GM23338 (cell line): ENCODE data around the gene MS4A8. TPM values are rescaled to one million over a fixed set of nuclear protein-coding genes. Genes with fewer than 3 reads are reported as not detected.

Experiments
- ATAC-seq: fragments of 200-7000 bp; cut with Tn5 transposase; 3 replicates; pipeline ENCODE4 v1.9.1; 2020
- DNase-seq: peaks from one replicate; pipeline ENCODE4 v3.0.0-alpha.2; 2015; ENCODE audit warnings: low spot score
- H2AFZ ChIP-seq: fragments of 200-600 bp; sonication (generic); 2 replicates; pipeline ENCODE4 v1.8.0; 2016; ENCODE audit warnings: antibody characterized with exemption, mild to moderate bottlenecking, moderate library complexity
- H3F3A ChIP-seq: fragments of 200-600 bp; sonication (generic); replicated peaks from 2 replicates; pipeline ENCODE4 v1.8.0; 2017; ENCODE audit warnings: antibody characterized with exemption, mixed run types, low read depth
- H3K27ac ChIP-seq: fragments of 200-600 bp; sonication (generic); 2 replicates; pipeline ENCODE4 v1.6.1; 2016; ENCODE audit warnings: low read depth
- H3K27me3 ChIP-seq: fragments of 200-600 bp; sonication (generic); 2 replicates; pipeline ENCODE4 v1.8.0; 2016; ENCODE audit warnings: mild to moderate bottlenecking, mixed run types, moderate library complexity; ENCODE audit not compliant: insufficient read depth
- H3K36me3 ChIP-seq: fragments of 200-600 bp; sonication (generic); 2 replicates; pipeline ENCODE4 v1.8.0; 2016; ENCODE audit warnings: mild to moderate bottlenecking; ENCODE audit not compliant: insufficient read depth
- H3K4me1 ChIP-seq: fragments of 200-600 bp; sonication (generic); 2 replicates; pipeline ENCODE4 v1.8.0; 2016; ENCODE audit warnings: mild to moderate bottlenecking, moderate library complexity; ENCODE audit not compliant: insufficient read depth
- H3K4me2 ChIP-seq: fragments of 200-600 bp; sonication (generic); 2 replicates; pipeline ENCODE4 v1.7.1; 2017; ENCODE audit warnings: mixed run types
- H3K4me3 ChIP-seq: fragments of 200-600 bp; sonication (generic); 2 replicates; pipeline ENCODE4 v1.6.1; 2016; ENCODE audit warnings: mixed run types
- H3K79me2 ChIP-seq: fragments of 200-600 bp; sonication (generic); replicated peaks from 2 replicates; pipeline ENCODE4 v1.8.0; 2017; ENCODE audit warnings: mild to moderate bottlenecking; ENCODE audit not compliant: insufficient read depth
- H3K9me2 ChIP-seq: fragments of 200-600 bp; sonication (generic); 2 replicates; pipeline ENCODE4 v1.8.0; 2017; ENCODE audit not compliant: insufficient read depth
- H4K20me1 ChIP-seq: fragments of 200-600 bp; sonication (generic); replicated peaks from 2 replicates; pipeline ENCODE4 v1.8.0; 2017; ENCODE audit warnings: mild to moderate bottlenecking; ENCODE audit not compliant: insufficient read depth
- H3K27ac Mint-ChIP-seq: 2 replicates; pipeline ENCODE4 v1.8.0; 2020; ENCODE audit warnings: inconsistent platforms, mild to moderate bottlenecking, moderate library complexity, mixed read lengths
- H3K27me3 Mint-ChIP-seq: 3 replicates; pipeline ENCODE4 v1.8.0; 2022; ENCODE audit warnings: low read depth, mild to moderate bottlenecking, moderate library complexity, mixed read lengths, inconsistent platforms; ENCODE audit not compliant: insufficient read depth, poor library complexity
- H3K36me3 Mint-ChIP-seq: 3 replicates; pipeline ENCODE4 v1.8.0; 2021; ENCODE audit warnings: low read depth, mild to moderate bottlenecking, inconsistent platforms, moderate library complexity, mixed read lengths
- H3K4me1 Mint-ChIP-seq: 3 replicates; pipeline ENCODE4 v1.8.0; 2020; ENCODE audit warnings: mild to moderate bottlenecking, inconsistent platforms, mixed read lengths
- H3K4me3 Mint-ChIP-seq: 3 replicates; pipeline ENCODE4 v1.8.0; 2021; ENCODE audit warnings: moderate library complexity, mild to moderate bottlenecking, inconsistent platforms, mixed read lengths
- H3K9me3 Mint-ChIP-seq: 3 replicates; pipeline ENCODE4 v1.8.0; 2020; ENCODE audit warnings: moderate library complexity, mild to moderate bottlenecking, inconsistent platforms, mixed read lengths
- CREB1 ChIP-seq: fragments of 250-450 bp; sonication (Bioruptor Pico); IDR thresholded peaks from 2 replicates; pipeline ENCODE4 v1.5.0; 2020; ENCODE audit warnings: low read depth, mild to moderate bottlenecking, moderate library complexity
- EZH2 ChIP-seq: fragments of 200-600 bp; sonication (generic); IDR thresholded peaks from one replicate; pipeline ENCODE4 v1.8.0; 2017; ENCODE audit warnings: antibody characterized with exemption, mild to moderate bottlenecking, low read depth; ENCODE audit not compliant: unreplicated experiment
- EZH2phosphoT487 ChIP-seq: fragments of 200-600 bp; sonication (generic); IDR thresholded peaks from one replicate; pipeline ENCODE4 v1.8.1; 2018; ENCODE audit warnings: antibody characterized with exemption; ENCODE audit not compliant: unreplicated experiment
- JUNB ChIP-seq: IDR thresholded peaks from one replicate; pipeline ENCODE4 v1.6.1; 2016; ENCODE audit warnings: antibody characterized with exemption; ENCODE audit not compliant: unreplicated experiment
- NANOG ChIP-seq: IDR thresholded peaks from 2 replicates; pipeline ENCODE4 v1.6.1; 2016; ENCODE audit warnings: antibody characterized with exemption, borderline replicate concordance
- POLR2AphosphoS5 ChIP-seq: IDR thresholded peaks from 2 replicates; pipeline ENCODE4 v1.6.1; 2016; ENCODE audit warnings: antibody characterized with exemption, low read depth
- STAT1 ChIP-seq: IDR thresholded peaks from one replicate; pipeline ENCODE4 v1.6.1; 2016; ENCODE audit warnings: antibody characterized with exemption; ENCODE audit not compliant: unreplicated experiment
- ZNF114 ChIP-seq: fragments of 250-450 bp; sonication (Bioruptor Pico); IDR thresholded peaks from 2 replicates; pipeline ENCODE4 v1.5.0; 2020; ENCODE audit warnings: mild to moderate bottlenecking, moderate library complexity
- ZNF331 ChIP-seq: fragments of 250-450 bp; sonication (Bioruptor Pico); IDR thresholded peaks from 2 replicates; pipeline ENCODE4 v1.5.0; 2020; ENCODE audit warnings: low read depth, mild to moderate bottlenecking, moderate library complexity
- polyA plus RNA-seq: library from polyadenylated mRNA; unstranded; fragments of >200 nt; fragmentation: Nextera tagmentation; extraction: Ambion mirVana; gene quantifications from 2 replicates; pipeline ENCODE4 v1.2.1, GENCODE V29; 2016
- total RNA-seq: library from RNA; depleted of rRNA; stranded (reverse); fragments of >200 nt; shearing (Covaris generic); gene quantifications from 2 replicates; pipeline ENCODE4 v1.2.3, GENCODE V29; 2014
- TF ChIP-seq, protein P1 (sequence below): IDR thresholded peaks from one replicate; pipeline ENCODE4 v1.6.1; 2018; ENCODE audit warnings: antibody characterized with exemption; ENCODE audit not compliant: unreplicated experiment
- TF ChIP-seq, protein P2 (sequence below): IDR thresholded peaks from 2 replicates; pipeline ENCODE4 v1.6.1; 2016; ENCODE audit warnings: antibody characterized with exemption
- TF ChIP-seq, protein P3 (sequence below), 2 experiments: fragments of 200-600 bp in 1 of 2; sonication (generic) in 1 of 2; conservative IDR thresholded peaks; 2 replicates each; pipeline versions ENCODE4 v1.5.1 to v1.6.1; 2016 to 2017; ENCODE audit warnings: antibody characterized with exemption in 2 of 2, low read depth in 2 of 2, mild to moderate bottlenecking in 2 of 2, moderate library complexity in 1 of 2
- TF ChIP-seq, protein P4 (sequence below): fragments of 250-450 bp; sonication (Bioruptor Pico); IDR thresholded peaks from 2 replicates; pipeline ENCODE4 v1.5.0; 2020; ENCODE audit warnings: mild to moderate bottlenecking, moderate library complexity

The MS4A8 gene
- total and polyA plus RNA-seq, 2 experiments from 2014 or later, result not detected

DNA sequence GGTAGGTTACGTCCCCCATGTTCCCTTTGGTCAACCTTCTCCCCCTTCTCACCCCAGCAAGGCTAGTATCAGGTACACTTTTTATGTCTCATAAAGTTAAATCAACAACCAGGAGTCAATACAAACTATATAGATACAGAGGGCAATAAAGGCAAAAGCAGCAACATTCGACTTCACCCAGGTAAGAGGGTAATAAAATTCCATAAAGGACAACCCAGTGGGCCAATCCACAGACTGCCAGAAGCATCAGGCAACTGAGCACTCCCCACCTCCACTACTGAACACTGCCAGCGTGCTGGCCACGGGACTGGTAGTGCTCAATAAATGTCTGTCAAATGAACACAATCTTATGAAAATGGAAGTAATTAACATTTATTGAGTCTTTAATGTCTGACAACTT is 20.0 kb downstream of the MS4A8 start:
- no peaks in the 10 kb centered on the region for H3K4me1 Mint-ChIP-seq
- ATAC-seq (no peak), DNase-seq (no peak)
- Histone ChIP-seq H3F3A (no peaks in the 10 kb centered on the region), H2AFZ (no peak overlapping the region), H3K9me2 (0 out of 2 replicates have a peak, but pooled peaks cover 8% of the 10 kb centered on the region), H3K4me1 (no peaks in the 10 kb centered on the region), H3K27me3 (no peaks in the 10 kb centered on the region), H3K79me2 (no peaks in the 10 kb centered on the region), H4K20me1 (no peaks in the 10 kb centered on the region), H3K27ac (no peak overlapping the region), H3K36me3 (no peaks in the 10 kb centered on the region), H3K4me2 (no peak overlapping the region), H3K4me3 (no peak overlapping the region)
- peaks cover 16% of the 10 kb centered on the region for H3K27me3 Mint-ChIP-seq
- H3K9me3 Mint-ChIP-seq, result peaks cover 39% of the 10 kb centered on the region
- no peak overlapping the region for H3K27ac Mint-ChIP-seq
- peaks cover 13% of the 10 kb centered on the region; the same call in 2 of the 3 replicates for H3K36me3 Mint-ChIP-seq
- no peak overlapping the region for H3K4me3 Mint-ChIP-seq
- TF ChIP-seq ZNF114 (no peak), ZNF331 (no peak), STAT1 (no peak), POLR2AphosphoS5 (no peak), NANOG (no peak), EZH2phosphoT487 (no peak), CREB1 (CRISPR knock-in tag) (no peak), EZH2 (no peak), JUNB (no peak)
- TF ChIP-seq, protein P1, sequence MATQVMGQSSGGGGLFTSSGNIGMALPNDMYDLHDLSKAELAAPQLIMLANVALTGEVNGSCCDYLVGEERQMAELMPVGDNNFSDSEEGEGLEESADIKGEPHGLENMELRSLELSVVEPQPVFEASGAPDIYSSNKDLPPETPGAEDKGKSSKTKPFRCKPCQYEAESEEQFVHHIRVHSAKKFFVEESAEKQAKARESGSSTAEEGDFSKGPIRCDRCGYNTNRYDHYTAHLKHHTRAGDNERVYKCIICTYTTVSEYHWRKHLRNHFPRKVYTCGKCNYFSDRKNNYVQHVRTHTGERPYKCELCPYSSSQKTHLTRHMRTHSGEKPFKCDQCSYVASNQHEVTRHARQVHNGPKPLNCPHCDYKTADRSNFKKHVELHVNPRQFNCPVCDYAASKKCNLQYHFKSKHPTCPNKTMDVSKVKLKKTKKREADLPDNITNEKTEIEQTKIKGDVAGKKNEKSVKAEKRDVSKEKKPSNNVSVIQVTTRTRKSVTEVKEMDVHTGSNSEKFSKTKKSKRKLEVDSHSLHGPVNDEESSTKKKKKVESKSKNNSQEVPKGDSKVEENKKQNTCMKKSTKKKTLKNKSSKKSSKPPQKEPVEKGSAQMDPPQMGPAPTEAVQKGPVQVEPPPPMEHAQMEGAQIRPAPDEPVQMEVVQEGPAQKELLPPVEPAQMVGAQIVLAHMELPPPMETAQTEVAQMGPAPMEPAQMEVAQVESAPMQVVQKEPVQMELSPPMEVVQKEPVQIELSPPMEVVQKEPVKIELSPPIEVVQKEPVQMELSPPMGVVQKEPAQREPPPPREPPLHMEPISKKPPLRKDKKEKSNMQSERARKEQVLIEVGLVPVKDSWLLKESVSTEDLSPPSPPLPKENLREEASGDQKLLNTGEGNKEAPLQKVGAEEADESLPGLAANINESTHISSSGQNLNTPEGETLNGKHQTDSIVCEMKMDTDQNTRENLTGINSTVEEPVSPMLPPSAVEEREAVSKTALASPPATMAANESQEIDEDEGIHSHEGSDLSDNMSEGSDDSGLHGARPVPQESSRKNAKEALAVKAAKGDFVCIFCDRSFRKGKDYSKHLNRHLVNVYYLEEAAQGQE, result no peak
- TF ChIP-seq, protein P2, sequence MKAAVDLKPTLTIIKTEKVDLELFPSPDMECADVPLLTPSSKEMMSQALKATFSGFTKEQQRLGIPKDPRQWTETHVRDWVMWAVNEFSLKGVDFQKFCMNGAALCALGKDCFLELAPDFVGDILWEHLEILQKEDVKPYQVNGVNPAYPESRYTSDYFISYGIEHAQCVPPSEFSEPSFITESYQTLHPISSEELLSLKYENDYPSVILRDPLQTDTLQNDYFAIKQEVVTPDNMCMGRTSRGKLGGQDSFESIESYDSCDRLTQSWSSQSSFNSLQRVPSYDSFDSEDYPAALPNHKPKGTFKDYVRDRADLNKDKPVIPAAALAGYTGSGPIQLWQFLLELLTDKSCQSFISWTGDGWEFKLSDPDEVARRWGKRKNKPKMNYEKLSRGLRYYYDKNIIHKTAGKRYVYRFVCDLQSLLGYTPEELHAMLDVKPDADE, result no peak
- TF ChIP-seq, protein P3, sequence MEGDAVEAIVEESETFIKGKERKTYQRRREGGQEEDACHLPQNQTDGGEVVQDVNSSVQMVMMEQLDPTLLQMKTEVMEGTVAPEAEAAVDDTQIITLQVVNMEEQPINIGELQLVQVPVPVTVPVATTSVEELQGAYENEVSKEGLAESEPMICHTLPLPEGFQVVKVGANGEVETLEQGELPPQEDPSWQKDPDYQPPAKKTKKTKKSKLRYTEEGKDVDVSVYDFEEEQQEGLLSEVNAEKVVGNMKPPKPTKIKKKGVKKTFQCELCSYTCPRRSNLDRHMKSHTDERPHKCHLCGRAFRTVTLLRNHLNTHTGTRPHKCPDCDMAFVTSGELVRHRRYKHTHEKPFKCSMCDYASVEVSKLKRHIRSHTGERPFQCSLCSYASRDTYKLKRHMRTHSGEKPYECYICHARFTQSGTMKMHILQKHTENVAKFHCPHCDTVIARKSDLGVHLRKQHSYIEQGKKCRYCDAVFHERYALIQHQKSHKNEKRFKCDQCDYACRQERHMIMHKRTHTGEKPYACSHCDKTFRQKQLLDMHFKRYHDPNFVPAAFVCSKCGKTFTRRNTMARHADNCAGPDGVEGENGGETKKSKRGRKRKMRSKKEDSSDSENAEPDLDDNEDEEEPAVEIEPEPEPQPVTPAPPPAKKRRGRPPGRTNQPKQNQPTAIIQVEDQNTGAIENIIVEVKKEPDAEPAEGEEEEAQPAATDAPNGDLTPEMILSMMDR (conservative IDR thresholded peaks at IDR 0.05; ENCODE audit: low read depth in 2 of 2), result no peak
- TF ChIP-seq, protein P4, sequence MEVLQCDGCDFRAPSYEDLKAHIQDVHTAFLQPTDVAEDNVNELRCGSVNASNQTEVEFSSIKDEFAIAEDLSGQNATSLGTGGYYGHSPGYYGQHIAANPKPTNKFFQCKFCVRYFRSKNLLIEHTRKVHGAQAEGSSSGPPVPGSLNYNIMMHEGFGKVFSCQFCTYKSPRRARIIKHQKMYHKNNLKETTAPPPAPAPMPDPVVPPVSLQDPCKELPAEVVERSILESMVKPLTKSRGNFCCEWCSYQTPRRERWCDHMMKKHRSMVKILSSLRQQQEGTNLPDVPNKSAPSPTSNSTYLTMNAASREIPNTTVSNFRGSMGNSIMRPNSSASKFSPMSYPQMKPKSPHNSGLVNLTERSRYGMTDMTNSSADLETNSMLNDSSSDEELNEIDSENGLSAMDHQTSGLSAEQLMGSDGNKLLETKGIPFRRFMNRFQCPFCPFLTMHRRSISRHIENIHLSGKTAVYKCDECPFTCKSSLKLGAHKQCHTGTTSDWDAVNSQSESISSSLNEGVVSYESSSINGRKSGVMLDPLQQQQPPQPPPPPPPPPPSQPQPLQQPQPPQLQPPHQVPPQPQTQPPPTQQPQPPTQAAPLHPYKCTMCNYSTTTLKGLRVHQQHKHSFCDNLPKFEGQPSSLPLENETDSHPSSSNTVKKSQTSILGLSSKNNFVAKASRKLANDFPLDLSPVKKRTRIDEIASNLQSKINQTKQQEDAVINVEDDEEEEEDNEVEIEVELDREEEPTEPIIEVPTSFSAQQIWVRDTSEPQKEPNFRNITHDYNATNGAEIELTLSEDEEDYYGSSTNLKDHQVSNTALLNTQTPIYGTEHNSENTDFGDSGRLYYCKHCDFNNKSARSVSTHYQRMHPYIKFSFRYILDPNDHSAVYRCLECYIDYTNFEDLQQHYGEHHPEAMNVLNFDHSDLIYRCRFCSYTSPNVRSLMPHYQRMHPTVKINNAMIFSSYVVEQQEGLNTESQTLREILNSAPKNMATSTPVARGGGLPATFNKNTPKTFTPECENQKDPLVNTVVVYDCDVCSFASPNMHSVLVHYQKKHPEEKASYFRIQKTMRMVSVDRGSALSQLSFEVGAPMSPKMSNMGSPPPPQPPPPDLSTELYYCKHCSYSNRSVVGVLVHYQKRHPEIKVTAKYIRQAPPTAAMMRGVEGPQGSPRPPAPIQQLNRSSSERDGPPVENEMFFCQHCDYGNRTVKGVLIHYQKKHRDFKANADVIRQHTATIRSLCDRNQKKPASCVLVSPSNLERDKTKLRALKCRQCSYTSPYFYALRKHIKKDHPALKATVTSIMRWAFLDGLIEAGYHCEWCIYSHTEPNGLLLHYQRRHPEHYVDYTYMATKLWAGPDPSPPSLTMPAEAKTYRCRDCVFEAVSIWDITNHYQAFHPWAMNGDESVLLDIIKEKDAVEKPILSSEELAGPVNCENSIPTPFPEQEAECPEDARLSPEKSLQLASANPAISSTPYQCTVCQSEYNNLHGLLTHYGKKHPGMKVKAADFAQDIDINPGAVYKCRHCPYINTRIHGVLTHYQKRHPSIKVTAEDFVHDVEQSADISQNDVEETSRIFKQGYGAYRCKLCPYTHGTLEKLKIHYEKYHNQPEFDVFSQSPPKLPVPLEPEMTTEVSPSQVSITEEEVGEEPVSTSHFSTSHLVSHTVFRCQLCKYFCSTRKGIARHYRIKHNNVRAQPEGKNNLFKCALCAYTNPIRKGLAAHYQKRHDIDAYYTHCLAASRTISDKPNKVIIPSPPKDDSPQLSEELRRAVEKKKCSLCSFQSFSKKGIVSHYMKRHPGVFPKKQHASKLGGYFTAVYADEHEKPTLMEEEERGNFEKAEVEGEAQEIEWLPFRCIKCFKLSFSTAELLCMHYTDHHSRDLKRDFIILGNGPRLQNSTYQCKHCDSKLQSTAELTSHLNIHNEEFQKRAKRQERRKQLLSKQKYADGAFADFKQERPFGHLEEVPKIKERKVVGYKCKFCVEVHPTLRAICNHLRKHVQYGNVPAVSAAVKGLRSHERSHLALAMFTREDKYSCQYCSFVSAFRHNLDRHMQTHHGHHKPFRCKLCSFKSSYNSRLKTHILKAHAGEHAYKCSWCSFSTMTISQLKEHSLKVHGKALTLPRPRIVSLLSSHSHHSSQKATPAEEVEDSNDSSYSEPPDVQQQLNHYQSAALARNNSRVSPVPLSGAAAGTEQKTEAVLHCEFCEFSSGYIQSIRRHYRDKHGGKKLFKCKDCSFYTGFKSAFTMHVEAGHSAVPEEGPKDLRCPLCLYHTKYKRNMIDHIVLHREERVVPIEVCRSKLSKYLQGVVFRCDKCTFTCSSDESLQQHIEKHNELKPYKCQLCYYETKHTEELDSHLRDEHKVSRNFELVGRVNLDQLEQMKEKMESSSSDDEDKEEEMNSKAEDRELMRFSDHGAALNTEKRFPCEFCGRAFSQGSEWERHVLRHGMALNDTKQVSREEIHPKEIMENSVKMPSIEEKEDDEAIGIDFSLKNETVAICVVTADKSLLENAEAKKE (CRISPR knock-in tag), result no peak
